Measurements from ENCODE around the gene PROZ. TPM values are rescaled to one million over a fixed set of nuclear protein-coding genes. Genes with fewer than 3 reads are reported as not detected.

The PROZ gene
- total RNA-seq, 2 experiments from 2014 or later: not detected

DNA sequence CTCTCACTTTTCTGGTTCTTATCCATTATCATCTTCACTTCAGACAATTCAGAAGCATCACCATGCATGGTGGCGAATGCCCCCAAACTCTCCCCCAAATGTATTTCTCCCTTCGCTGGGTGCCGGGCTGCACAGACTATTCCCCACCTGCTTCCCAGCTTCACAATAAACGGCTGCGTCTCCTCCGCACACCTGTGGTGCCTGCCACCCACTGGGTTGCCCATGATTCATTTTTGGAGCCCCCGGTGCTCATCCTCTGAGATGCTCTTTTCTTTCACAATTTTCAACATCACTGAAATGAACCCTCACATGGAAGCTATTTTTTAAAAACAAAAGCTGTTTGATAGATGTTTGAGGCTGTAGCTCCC, 38.6 kb upstream of the PROZ start:
- Histone ChIP-seq H3K9me3 (ENCODE audit: low read length) (no peaks in the 10 kb centered on the region), H3K4me3 (ENCODE audit: low read depth, low read length, poor library complexity, severe bottlenecking) (no peak overlapping the region), H3K9me2 (ENCODE audit: insufficient read depth, low read length) (no peaks in the 10 kb centered on the region), H3K27ac (ENCODE audit: low read depth, low read length, poor library complexity, severe bottlenecking) (no peak overlapping the region), H3K4me2 (ENCODE audit: low read length) (no peak overlapping the region), H2AFZ (ENCODE audit: low read length) (no peak overlapping the region), H4K20me1 (ENCODE audit: insufficient read depth, low read length) (no peaks in the 10 kb centered on the region), H3K4me1 (ENCODE audit: insufficient read depth, low read length, poor library complexity, severe bottlenecking) (no peaks in the 10 kb centered on the region), H3K79me2 (ENCODE audit: insufficient read depth, low read depth, low read length) (no peaks in the 10 kb centered on the region), H3K36me3 (ENCODE audit: insufficient read depth, low read length) (no peaks in the 10 kb centered on the region)
- no peak for DNase-seq (ENCODE audit: low spot score)
- CTCF ChIA-PET (ENCODE audit: unreplicated experiment): no interaction called here
- TF ChIP-seq, protein P1, sequence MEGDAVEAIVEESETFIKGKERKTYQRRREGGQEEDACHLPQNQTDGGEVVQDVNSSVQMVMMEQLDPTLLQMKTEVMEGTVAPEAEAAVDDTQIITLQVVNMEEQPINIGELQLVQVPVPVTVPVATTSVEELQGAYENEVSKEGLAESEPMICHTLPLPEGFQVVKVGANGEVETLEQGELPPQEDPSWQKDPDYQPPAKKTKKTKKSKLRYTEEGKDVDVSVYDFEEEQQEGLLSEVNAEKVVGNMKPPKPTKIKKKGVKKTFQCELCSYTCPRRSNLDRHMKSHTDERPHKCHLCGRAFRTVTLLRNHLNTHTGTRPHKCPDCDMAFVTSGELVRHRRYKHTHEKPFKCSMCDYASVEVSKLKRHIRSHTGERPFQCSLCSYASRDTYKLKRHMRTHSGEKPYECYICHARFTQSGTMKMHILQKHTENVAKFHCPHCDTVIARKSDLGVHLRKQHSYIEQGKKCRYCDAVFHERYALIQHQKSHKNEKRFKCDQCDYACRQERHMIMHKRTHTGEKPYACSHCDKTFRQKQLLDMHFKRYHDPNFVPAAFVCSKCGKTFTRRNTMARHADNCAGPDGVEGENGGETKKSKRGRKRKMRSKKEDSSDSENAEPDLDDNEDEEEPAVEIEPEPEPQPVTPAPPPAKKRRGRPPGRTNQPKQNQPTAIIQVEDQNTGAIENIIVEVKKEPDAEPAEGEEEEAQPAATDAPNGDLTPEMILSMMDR (conservative IDR thresholded peaks at IDR 0.05; ENCODE audit: low read length): no peak
- no peak for TF ChIP-seq EZH2phosphoT487 (IDR thresholded peaks at IDR 0.05; ENCODE audit: borderline replicate concordance, low read depth, low read length)
- POLR2A ChIA-PET: no interaction called here
- intact Hi-C loops (cut with micrococcal nuclease; ENCODE audit: unreplicated experiment): no loop called here
- BruUV-seq (replicated peaks): no TSS peak

DNA sequence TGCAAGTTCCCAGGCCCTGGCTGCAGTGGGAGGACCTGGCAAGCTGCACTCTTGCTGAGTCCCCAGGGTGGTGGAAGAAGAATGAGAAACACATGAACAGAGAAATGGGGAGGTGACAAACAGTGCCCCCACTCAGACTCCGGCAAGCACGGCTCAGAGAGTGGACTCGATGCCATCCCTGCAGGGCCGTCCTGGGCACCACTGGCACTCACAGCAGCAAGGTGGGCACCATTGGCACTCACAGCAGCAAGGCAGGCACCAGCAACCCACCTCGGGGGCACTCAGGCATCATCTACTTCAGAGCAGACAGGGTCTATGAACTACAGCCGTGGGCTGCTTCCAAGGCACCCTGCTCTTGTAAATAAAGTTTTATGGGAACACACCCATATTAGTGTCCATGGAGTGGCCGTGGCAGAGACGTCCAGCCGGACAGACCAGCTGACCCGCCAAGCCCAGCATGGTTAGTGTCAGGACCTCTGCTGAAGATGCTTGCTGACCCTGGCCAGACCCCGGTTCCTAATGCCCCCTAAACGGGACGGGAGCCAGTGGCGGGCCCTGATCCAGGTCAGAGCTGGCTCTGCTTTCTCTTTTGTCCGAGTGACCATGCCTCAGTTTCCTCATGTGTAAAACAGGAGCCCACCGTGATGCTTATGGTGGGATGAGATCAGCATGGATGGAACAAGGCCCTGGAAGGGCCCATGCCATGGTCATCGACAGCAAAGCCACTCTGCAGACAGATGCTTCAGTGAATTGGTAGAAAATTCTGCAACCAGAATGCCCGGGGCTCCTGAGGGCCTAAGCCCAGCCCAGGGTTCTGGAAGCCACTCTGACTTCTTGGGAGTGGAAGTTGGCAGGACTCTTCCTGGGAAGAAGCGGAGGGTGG, 37.9 kb upstream of the PROZ start:
- H3K79me2 ChIP-seq (ENCODE audit: insufficient read depth, low read depth, low read length): no peaks in the 10 kb centered on the region
- H4K20me1 ChIP-seq (ENCODE audit: insufficient read depth, low read length): no peaks in the 10 kb centered on the region
- BruUV-seq (replicated peaks): no TSS peak
- H3K36me3 ChIP-seq (ENCODE audit: insufficient read depth, low read length): no peaks in the 10 kb centered on the region
- ChIA-PET POLR2A (no interaction called here), CTCF (ENCODE audit: unreplicated experiment) (no interaction called here)
- no peak for DNase-seq (ENCODE audit: low spot score)
- H3K4me1 ChIP-seq (ENCODE audit: insufficient read depth, low read length, poor library complexity, severe bottlenecking): no peaks in the 10 kb centered on the region
- H3K27ac ChIP-seq (ENCODE audit: low read depth, low read length, poor library complexity, severe bottlenecking): no peak overlapping the region
- no peak overlapping the region for H3K4me2 ChIP-seq (ENCODE audit: low read length)
- intact Hi-C loops (cut with micrococcal nuclease; ENCODE audit: unreplicated experiment): no loop called here
- H3K9me3 ChIP-seq (ENCODE audit: low read length): no peaks in the 10 kb centered on the region
- no peaks in the 10 kb centered on the region for H3K9me2 ChIP-seq (ENCODE audit: insufficient read depth, low read length)
- H2AFZ ChIP-seq (ENCODE audit: low read length): no peak overlapping the region
- no peak overlapping the region for H3K4me3 ChIP-seq (ENCODE audit: low read depth, low read length, poor library complexity, severe bottlenecking)
- TF ChIP-seq, protein P1 (conservative IDR thresholded peaks at IDR 0.05; ENCODE audit: low read length): no peak
- no peak for TF ChIP-seq EZH2phosphoT487 (IDR thresholded peaks at IDR 0.05; ENCODE audit: borderline replicate concordance, low read depth, low read length)

DNA sequence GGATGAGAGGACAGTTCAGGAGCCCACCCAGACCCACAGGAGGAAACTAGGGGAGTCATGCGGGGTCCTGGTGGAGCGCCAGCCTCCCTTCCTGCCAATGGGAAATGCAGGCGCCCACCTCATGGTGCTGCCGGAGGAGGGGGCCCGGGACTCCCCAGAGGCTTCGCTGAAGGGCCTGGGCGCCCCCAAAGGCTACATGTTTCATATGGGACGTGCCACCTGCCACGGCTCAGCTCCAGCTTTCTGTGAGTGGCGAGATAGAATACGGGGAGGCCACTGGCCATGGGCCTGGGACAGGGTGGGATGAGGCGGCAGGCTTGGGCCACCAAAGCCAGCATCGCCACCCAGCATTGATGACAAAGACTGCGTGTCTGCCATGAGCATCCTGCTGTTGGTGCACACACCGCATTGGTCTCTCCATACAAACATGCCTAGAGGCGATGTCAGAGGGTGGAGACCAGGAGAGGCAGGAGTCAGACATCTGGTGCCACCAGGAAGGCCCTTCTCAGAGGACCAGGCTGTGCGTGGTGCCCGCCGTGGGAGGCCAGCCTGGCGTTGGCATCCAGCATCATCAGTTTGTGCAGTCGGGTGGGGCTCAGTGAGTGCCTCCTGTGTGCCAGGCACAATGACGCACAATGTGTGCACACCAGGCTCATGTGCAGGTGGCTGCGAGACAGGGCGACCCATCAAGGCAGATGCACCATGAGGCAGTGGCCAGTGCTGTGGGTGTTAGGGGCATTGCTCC, 37.1 kb upstream of the PROZ start:
- Histone ChIP-seq H2AFZ (ENCODE audit: low read length) (no peak overlapping the region), H4K20me1 (ENCODE audit: insufficient read depth, low read length) (no peaks in the 10 kb centered on the region), H3K4me3 (ENCODE audit: low read depth, low read length, poor library complexity, severe bottlenecking) (no peak overlapping the region), H3K4me1 (ENCODE audit: insufficient read depth, low read length, poor library complexity, severe bottlenecking) (no peaks in the 10 kb centered on the region), H3K27ac (ENCODE audit: low read depth, low read length, poor library complexity, severe bottlenecking) (no peak overlapping the region), H3K9me3 (ENCODE audit: low read length) (no peaks in the 10 kb centered on the region), H3K79me2 (ENCODE audit: insufficient read depth, low read depth, low read length) (no peaks in the 10 kb centered on the region), H3K9me2 (ENCODE audit: insufficient read depth, low read length) (no peaks in the 10 kb centered on the region), H3K36me3 (ENCODE audit: insufficient read depth, low read length) (no peaks in the 10 kb centered on the region), H3K4me2 (ENCODE audit: low read length) (no peak overlapping the region)
- ChIA-PET POLR2A (no interaction called here), CTCF (ENCODE audit: unreplicated experiment) (no interaction called here)
- BruUV-seq (replicated peaks): no TSS peak
- TF ChIP-seq, protein P1 (conservative IDR thresholded peaks at IDR 0.05; ENCODE audit: low read length): no peak
- no peak for TF ChIP-seq EZH2phosphoT487 (IDR thresholded peaks at IDR 0.05; ENCODE audit: borderline replicate concordance, low read depth, low read length)
- DNase-seq (ENCODE audit: low spot score): no peak
- intact Hi-C loops (cut with micrococcal nuclease; ENCODE audit: unreplicated experiment): no loop called here
